GM12801 (cell line): ENCODE data around the gene RAB1B.

ENCODE experiments used
- CTCF ChIP-seq: IDR thresholded peaks from one replicate; pipeline ENCODE4 v1.5.1; 2011; ENCODE audit warnings: control low read depth; ENCODE audit not compliant: insufficient read length; ENCODE audit errors: extremely low read depth

RAB1B gene

GRCh38 chr11:66321606-66322005, 53.2 kb downstream of the RAB1B start:
- TF ChIP-seq CTCF: no peak

GRCh38 chr11:66322732-66323427, 54.4 kb downstream of the RAB1B start:
- TF ChIP-seq CTCF: no peak

- TF ChIP-seq CTCF: no peak
These were observed 55.2 kb downstream of the RAB1B start for GRCh38 chr11:66323684-66324083.

- TF ChIP-seq CTCF: no peak
These were observed 56.2 kb downstream of the RAB1B start for GRCh38 chr11:66324664-66325063.

- no peak for TF ChIP-seq CTCF
These were observed 56.8 kb downstream of the RAB1B start for GRCh38 chr11:66325263-66325671.

GRCh38 chr11:66326261-66327111, 58.0 kb downstream of the RAB1B start:
- TF ChIP-seq CTCF: no peak
